Ovary (tissue), 3 donors: ENCODE results near the gene NEDD9.

Experiments used
- POLR2A ChIP-seq: fragments of 450-650 bp; IDR thresholded peaks from one replicate; pipeline ENCODE4 v1.6.1; 2017; ENCODE audit warnings: antibody characterized with exemption, mild to moderate bottlenecking, moderate library complexity
- TF ChIP-seq, protein P1 (sequence below), 3 donors: fragments of 450-650 bp in 2 of 3; fragments of 200-600 bp in 1 of 3; IDR thresholded peaks; one replicate each; pipeline versions ENCODE4 v1.5.1 to v1.8.0; 2016 to 2022; ENCODE audit warnings: antibody characterized with exemption in 3 of 3, mild to moderate bottlenecking in 1 of 3
- donor health status: DM: no; HTN: no; CAD: no.

DNA sequence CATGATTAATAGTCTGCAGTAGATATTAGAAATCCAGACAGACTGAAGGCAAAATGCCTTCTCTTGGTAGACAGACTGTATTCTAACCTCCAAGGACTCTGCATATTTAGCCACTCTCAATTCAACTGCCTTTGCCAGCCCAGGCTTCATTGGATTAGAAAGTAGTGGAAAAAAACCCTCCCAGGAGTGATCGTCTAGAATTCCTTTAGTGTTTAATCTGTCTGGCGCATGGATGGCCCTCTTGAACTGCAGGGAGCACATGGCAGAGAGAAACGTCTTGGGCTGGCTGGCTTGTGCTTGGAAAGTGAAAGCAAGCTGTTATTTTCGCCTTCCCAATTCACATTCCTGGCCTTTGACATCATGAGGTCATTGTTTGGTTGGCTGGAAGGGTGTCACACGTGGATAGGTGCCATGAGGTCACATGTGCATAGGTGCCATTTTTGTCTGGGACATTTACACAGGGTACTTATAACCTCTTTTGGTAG is 30.9 kb upstream of the NEDD9 start:
- TF ChIP-seq, protein P1, sequence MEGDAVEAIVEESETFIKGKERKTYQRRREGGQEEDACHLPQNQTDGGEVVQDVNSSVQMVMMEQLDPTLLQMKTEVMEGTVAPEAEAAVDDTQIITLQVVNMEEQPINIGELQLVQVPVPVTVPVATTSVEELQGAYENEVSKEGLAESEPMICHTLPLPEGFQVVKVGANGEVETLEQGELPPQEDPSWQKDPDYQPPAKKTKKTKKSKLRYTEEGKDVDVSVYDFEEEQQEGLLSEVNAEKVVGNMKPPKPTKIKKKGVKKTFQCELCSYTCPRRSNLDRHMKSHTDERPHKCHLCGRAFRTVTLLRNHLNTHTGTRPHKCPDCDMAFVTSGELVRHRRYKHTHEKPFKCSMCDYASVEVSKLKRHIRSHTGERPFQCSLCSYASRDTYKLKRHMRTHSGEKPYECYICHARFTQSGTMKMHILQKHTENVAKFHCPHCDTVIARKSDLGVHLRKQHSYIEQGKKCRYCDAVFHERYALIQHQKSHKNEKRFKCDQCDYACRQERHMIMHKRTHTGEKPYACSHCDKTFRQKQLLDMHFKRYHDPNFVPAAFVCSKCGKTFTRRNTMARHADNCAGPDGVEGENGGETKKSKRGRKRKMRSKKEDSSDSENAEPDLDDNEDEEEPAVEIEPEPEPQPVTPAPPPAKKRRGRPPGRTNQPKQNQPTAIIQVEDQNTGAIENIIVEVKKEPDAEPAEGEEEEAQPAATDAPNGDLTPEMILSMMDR (IDR thresholded peaks at IDR 0.05): no peak
- no peak for TF ChIP-seq POLR2A
